Vagina (tissue), 2 donors: ENCODE measurements around the gene DPP6. TPM values are rescaled to one million over a fixed set of nuclear protein-coding genes. Genes with fewer than 3 reads are reported as not detected.
"Not testable (repeated sequence)": the region's sequence is repeated elsewhere in the genome, so short reads cannot be mapped to it uniquely, and the experiment has no call there.

ENCODE experiments used
- DNase-seq, 2 donors: peaks; one replicate each; pipeline ENCODE4 v3.0.0-alpha.2; 2017; ENCODE audit errors: extremely low spot score in 2 of 2
- H3K27ac ChIP-seq: fragments of 200-600 bp; sonication (generic); one replicate; pipeline ENCODE4 v1.5.1; 2019
- H3K27me3 ChIP-seq: fragments of 200-600 bp; sonication (generic); one replicate; pipeline ENCODE4 v1.5.1; 2019
- H3K36me3 ChIP-seq, 2 donors: fragments of 200-600 bp; sonication (generic); one replicate each; pipeline ENCODE4 v1.5.1; 2017 to 2019
- H3K4me1 ChIP-seq: fragments of 200-600 bp; sonication (generic); one replicate; pipeline ENCODE4 v1.5.1; 2019
- H3K4me3 ChIP-seq, 2 donors: fragments of 200-600 bp; sonication (generic); 1 replicate in 1 of 2; 2 replicates in 1 of 2; pipeline ENCODE4 v1.5.1; 2016 to 2019
- H3K9me3 ChIP-seq: fragments of 200-600 bp; sonication (generic); one replicate; pipeline ENCODE4 v1.5.1; 2019
- intact Hi-C: fragments of 100-400 bp; cut with DNase I; formaldehyde crosslinking; loops from one replicate; pipeline ENCODE4 v1.15.1; 2023
- total RNA-seq: library from RNA; depleted of rRNA; stranded (reverse); fragments of >200 nt; gene quantifications from one replicate; pipeline ENCODE4 v1.2.3, GENCODE V29; 2016

Gene DPP6
- total RNA-seq = 7.9 TPM

- H3K4me1 ChIP-seq, intact Hi-C loops, H3K4me3 ChIP-seq, H3K36me3 ChIP-seq, H3K27me3 ChIP-seq, H3K9me3 ChIP-seq, H3K27ac ChIP-seq, DNase-seq: not testable (repeated sequence)
Observed at GRCh38 chr7:154051643-154052529, at the start of gene DPP6. DPP6 (plus strand) TSS chr7:154052398.

- H3K4me3 ChIP-seq, H3K27me3 ChIP-seq, intact Hi-C loops, DNase-seq, H3K9me3 ChIP-seq, H3K4me1 ChIP-seq, H3K27ac ChIP-seq, H3K36me3 ChIP-seq: not testable (repeated sequence)
Observed at GRCh38 chr7:154009423-154009911, 42.7 kb upstream of the DPP6 start.

- intact Hi-C loops, H3K27ac ChIP-seq: not testable (repeated sequence)
Observed at GRCh38 chr7:154010726-154011568, 41.3 kb upstream of the DPP6 start.

GRCh38 chr7:154012800-154013199 lies 39.4 kb upstream of the DPP6 start:
- H3K4me1 ChIP-seq, H3K27me3 ChIP-seq, H3K27ac ChIP-seq, DNase-seq, H3K36me3 ChIP-seq, intact Hi-C loops, H3K4me3 ChIP-seq, H3K9me3 ChIP-seq: not testable (repeated sequence)

More at GRCh38 chr7:154010726-154011568, 41.3 kb upstream of the DPP6 start:
- not testable (repeated sequence) for H3K4me3 ChIP-seq, H3K9me3 ChIP-seq, DNase-seq, H3K4me1 ChIP-seq, H3K27me3 ChIP-seq, H3K36me3 ChIP-seq

GRCh38 chr7:154015636-154016035 lies 36.6 kb upstream of the DPP6 start:
- intact Hi-C loops, H3K9me3 ChIP-seq, H3K36me3 ChIP-seq, H3K27ac ChIP-seq, H3K4me1 ChIP-seq, DNase-seq, H3K4me3 ChIP-seq, H3K27me3 ChIP-seq: not testable (repeated sequence)

- H3K27ac ChIP-seq = not testable (repeated sequence)
Observed at GRCh38 chr7:154018354-154018753, 33.8 kb upstream of the DPP6 start.

GRCh38 chr7:154027805-154028204 lies 24.4 kb upstream of the DPP6 start:
- H3K36me3 ChIP-seq, H3K27me3 ChIP-seq, H3K4me3 ChIP-seq, H3K4me1 ChIP-seq, intact Hi-C loops, H3K27ac ChIP-seq, H3K9me3 ChIP-seq, DNase-seq: not testable (repeated sequence)

More at GRCh38 chr7:154018354-154018753, 33.8 kb upstream of the DPP6 start:
- H3K9me3 ChIP-seq, intact Hi-C loops, DNase-seq, H3K27me3 ChIP-seq, H3K4me3 ChIP-seq, H3K36me3 ChIP-seq, H3K4me1 ChIP-seq: not testable (repeated sequence)

- intact Hi-C loops, H3K27ac ChIP-seq, H3K4me3 ChIP-seq, H3K9me3 ChIP-seq, DNase-seq, H3K36me3 ChIP-seq, H3K4me1 ChIP-seq, H3K27me3 ChIP-seq: not testable (repeated sequence)
Observed at GRCh38 chr7:154030476-154031080, 21.6 kb upstream of the DPP6 start.

GRCh38 chr7:154039466-154040165 lies 12.6 kb upstream of the DPP6 start:
- H3K27ac ChIP-seq, DNase-seq, H3K9me3 ChIP-seq, H3K4me3 ChIP-seq, H3K36me3 ChIP-seq, intact Hi-C loops, H3K4me1 ChIP-seq, H3K27me3 ChIP-seq: not testable (repeated sequence)

- H3K9me3 ChIP-seq, H3K4me1 ChIP-seq, H3K27ac ChIP-seq, DNase-seq, H3K36me3 ChIP-seq, H3K27me3 ChIP-seq, intact Hi-C loops, H3K4me3 ChIP-seq: not testable (repeated sequence)
Observed at GRCh38 chr7:154050394-154050793, 1.8 kb upstream of the DPP6 start.

GRCh38 chr7:154051006-154051642 lies 1.1 kb upstream of the DPP6 start:
- intact Hi-C loops, DNase-seq, H3K36me3 ChIP-seq, H3K27me3 ChIP-seq, H3K9me3 ChIP-seq, H3K4me3 ChIP-seq, H3K27ac ChIP-seq, H3K4me1 ChIP-seq: not testable (repeated sequence)

GRCh38 chr7:154052530-154053252 lies 493 bp downstream of the DPP6 start:
- intact Hi-C loops, H3K4me3 ChIP-seq, H3K27me3 ChIP-seq: not testable (repeated sequence)

More at GRCh38 chr7:154052530-154053252, 493 bp downstream of the DPP6 start:
- not testable (repeated sequence) for H3K36me3 ChIP-seq, H3K9me3 ChIP-seq, DNase-seq, H3K4me1 ChIP-seq, H3K27ac ChIP-seq
